Hepatocyte (in vitro differentiated cells): ENCODE data around the gene GIMAP6. TPM values are rescaled to one million over a fixed set of nuclear protein-coding genes. Genes with fewer than 3 reads are reported as not detected.
"Not testable (repeated sequence)": the region's sequence is repeated elsewhere in the genome, so short reads cannot be mapped to it uniquely, and the experiment has no call there.

ENCODE experiments used
- DNase-seq: peaks from one replicate; pipeline ENCODE4 v3.0.0-alpha.2; 2016; ENCODE audit warnings: low spot score
- H2AFZ ChIP-seq: fragments of 200-600 bp; sonication (generic); 2 replicates; pipeline ENCODE4 v1.6.0; 2016; ENCODE audit warnings: antibody characterized with exemption, mild to moderate bottlenecking
- H3K27ac ChIP-seq: fragments of 200-600 bp; sonication (generic); 2 replicates; pipeline ENCODE4 v1.5.1; 2016; ENCODE audit warnings: mild to moderate bottlenecking
- H3K27me3 ChIP-seq: fragments of 200-600 bp; sonication (generic); 2 replicates; pipeline ENCODE4 v1.6.1; 2016
- H3K36me3 ChIP-seq: fragments of 200-600 bp; sonication (generic); replicated peaks from 2 replicates; pipeline ENCODE4 v1.5.1; 2016; ENCODE audit warnings: low read depth; ENCODE audit not compliant: insufficient read depth
- H3K4me1 ChIP-seq: fragments of 200-600 bp; sonication (generic); 2 replicates; pipeline ENCODE4 v1.5.1; 2016; ENCODE audit warnings: mild to moderate bottlenecking, moderate library complexity; ENCODE audit not compliant: insufficient read depth
- H3K4me2 ChIP-seq: fragments of 200-600 bp; sonication (generic); 2 replicates; pipeline ENCODE4 v1.6.0; 2016
- H3K4me3 ChIP-seq: fragments of 200-600 bp; sonication (generic); 2 replicates; pipeline ENCODE4 v1.5.1; 2016; ENCODE audit warnings: mild to moderate bottlenecking
- H3K79me2 ChIP-seq: fragments of 200-600 bp; sonication (generic); 2 replicates; pipeline ENCODE4 v1.6.0; 2017; ENCODE audit warnings: mild to moderate bottlenecking
- H3K9me2 ChIP-seq: fragments of 200-600 bp; sonication (generic); replicated peaks from 2 replicates; pipeline ENCODE4 v1.6.0; 2017; ENCODE audit warnings: mild to moderate bottlenecking; ENCODE audit not compliant: insufficient read depth
- H3K9me3 ChIP-seq: fragments of 200-600 bp; sonication (generic); 2 replicates; pipeline ENCODE4 v1.5.1; 2016; ENCODE audit warnings: low read depth, mild to moderate bottlenecking
- H4K20me1 ChIP-seq: fragments of 200-600 bp; sonication (generic); 2 replicates; pipeline ENCODE4 v1.6.0; 2016; ENCODE audit warnings: mild to moderate bottlenecking; ENCODE audit not compliant: insufficient read depth, poor library complexity, severe bottlenecking
- CTCF ChIP-seq: fragments of 200-600 bp; sonication (generic); IDR thresholded peaks from 2 replicates; pipeline ENCODE4 v1.5.1; 2016; ENCODE audit warnings: antibody characterized with exemption, mild to moderate bottlenecking; ENCODE audit not compliant: poor library complexity
- EZH2 ChIP-seq: fragments of 200-600 bp; sonication (generic); IDR thresholded peaks from 2 replicates; pipeline ENCODE4 v1.6.1; 2016; ENCODE audit warnings: antibody characterized with exemption, mild to moderate bottlenecking, borderline replicate concordance
- EZH2phosphoT487 ChIP-seq: fragments of 200-600 bp; sonication (generic); IDR thresholded peaks from one replicate; pipeline ENCODE4 v1.6.1; 2018; ENCODE audit warnings: antibody characterized with exemption, mild to moderate bottlenecking, low read depth, moderate library complexity; ENCODE audit not compliant: unreplicated experiment, severe bottlenecking
- WGBS: methylation state at CpG from one replicate; pipeline ENCODE4 v1.1.6; 2016; ENCODE audit warnings: low lambda C conversion rate; ENCODE audit errors: missing lambda C conversion rate; 5-methylcytosine and 5-hydroxymethylcytosine counted together
- polyA plus RNA-seq: library from polyadenylated mRNA; unstranded; fragments of >200 nt; fragmentation: Nextera tagmentation; extraction: Ambion mirVana; gene quantifications from 2 replicates; pipeline ENCODE4 v1.2.1, GENCODE V29; 2016
- total RNA-seq: library from RNA; depleted of rRNA; stranded (reverse); fragments of >200 nt; gene quantifications from 2 replicates; pipeline ENCODE4 v1.2.3, GENCODE V29; 2014

The GIMAP6 gene
- total and polyA plus RNA-seq, 2 experiments from 2014 or later = 0.27 to 0.82 TPM

GRCh38 chr7:150620061-150620460, 12.1 kb downstream of the GIMAP6 start:
- Histone ChIP-seq H2AFZ (no peak overlapping the region), H3K36me3 (no peaks in the 10 kb centered on the region), H3K4me3 (no peak overlapping the region), H3K27ac (no peak overlapping the region), H3K4me2 (no peak overlapping the region), H3K4me1 (no peaks in the 10 kb centered on the region), H3K9me2 (no peaks in the 10 kb centered on the region), H4K20me1 (no peaks in the 10 kb centered on the region), H3K79me2 (no peaks in the 10 kb centered on the region), H3K9me3 (no peaks in the 10 kb centered on the region), H3K27me3 (no peaks in the 10 kb centered on the region)
- TF ChIP-seq CTCF = no peak
- no peak for TF ChIP-seq EZH2
- no peak for TF ChIP-seq EZH2phosphoT487
- DNase-seq = no peak
- 78% methylated on average over 3 of the region's 3 CpGs for WGBS

- WGBS = 71% methylated on average over 5 of the region's 5 CpGs
- H3K4me1 ChIP-seq, DNase-seq, H3K4me2 ChIP-seq, H3K36me3 ChIP-seq, H3K4me3 ChIP-seq, H4K20me1 ChIP-seq, H3K27me3 ChIP-seq, H3K9me3 ChIP-seq, H3K9me2 ChIP-seq, H3K79me2 ChIP-seq, H2AFZ ChIP-seq, H3K27ac ChIP-seq: not testable (repeated sequence)
Measured at GRCh38 chr7:150615221-150615755, 16.9 kb downstream of the GIMAP6 start.

GRCh38 chr7:150614426-150614825, 17.8 kb downstream of the GIMAP6 start:
- not testable (repeated sequence) for H3K4me1 ChIP-seq, H2AFZ ChIP-seq, H3K4me2 ChIP-seq, H4K20me1 ChIP-seq, DNase-seq, H3K9me3 ChIP-seq, H3K9me2 ChIP-seq, H3K36me3 ChIP-seq, H3K79me2 ChIP-seq, H3K27me3 ChIP-seq, H3K4me3 ChIP-seq, H3K27ac ChIP-seq
- WGBS = 75% methylated on average over 1 of the region's 1 CpG

GRCh38 chr7:150613880-150614279, 18.3 kb downstream of the GIMAP6 start:
- 34% methylated on average over 1 of the region's 1 CpG for WGBS
- no peaks in the 10 kb centered on the region for H4K20me1 ChIP-seq
- H3K9me2 ChIP-seq = no peaks in the 10 kb centered on the region
- H3K27ac ChIP-seq = no peak overlapping the region
- no peak overlapping the region for H3K4me3 ChIP-seq
- H3K4me1 ChIP-seq = no peaks in the 10 kb centered on the region
- no peak overlapping the region for H2AFZ ChIP-seq
- H3K9me3 ChIP-seq = no peaks in the 10 kb centered on the region
- TF ChIP-seq CTCF (no peak), EZH2phosphoT487 (no peak), EZH2 (no peak)
- no peaks in the 10 kb centered on the region for H3K36me3 ChIP-seq
- no peak overlapping the region for H3K4me2 ChIP-seq
- no peaks in the 10 kb centered on the region for H3K79me2 ChIP-seq
- no peaks in the 10 kb centered on the region for H3K27me3 ChIP-seq
- no peak for DNase-seq
